GM23338 (cell line): ENCODE measurements around the gene DCST2.

Source experiments
- CREB1 ChIP-seq: fragments of 250-450 bp; sonication (Bioruptor Pico); IDR thresholded peaks from 2 replicates; pipeline ENCODE4 v1.5.0; 2020; ENCODE audit warnings: low read depth, mild to moderate bottlenecking, moderate library complexity
- CTCF ChIP-seq, 2 experiments: fragments of 200-600 bp in 1 of 2; sonication (generic) in 1 of 2; conservative IDR thresholded peaks; 2 replicates each; pipeline versions ENCODE4 v1.5.1 to v1.6.1; 2016 to 2017; ENCODE audit warnings: antibody characterized with exemption in 2 of 2, low read depth in 2 of 2, mild to moderate bottlenecking in 2 of 2, moderate library complexity in 1 of 2
- ETS1 ChIP-seq: IDR thresholded peaks from 2 replicates; pipeline ENCODE4 v1.6.1; 2016; ENCODE audit warnings: antibody characterized with exemption
- EZH2 ChIP-seq: fragments of 200-600 bp; sonication (generic); IDR thresholded peaks from one replicate; pipeline ENCODE4 v1.8.0; 2017; ENCODE audit warnings: antibody characterized with exemption, mild to moderate bottlenecking, low read depth; ENCODE audit not compliant: unreplicated experiment
- EZH2phosphoT487 ChIP-seq: fragments of 200-600 bp; sonication (generic); IDR thresholded peaks from one replicate; pipeline ENCODE4 v1.8.1; 2018; ENCODE audit warnings: antibody characterized with exemption; ENCODE audit not compliant: unreplicated experiment
- JUNB ChIP-seq: IDR thresholded peaks from one replicate; pipeline ENCODE4 v1.6.1; 2016; ENCODE audit warnings: antibody characterized with exemption; ENCODE audit not compliant: unreplicated experiment
- NANOG ChIP-seq: IDR thresholded peaks from 2 replicates; pipeline ENCODE4 v1.6.1; 2016; ENCODE audit warnings: antibody characterized with exemption, borderline replicate concordance
- POLR2AphosphoS5 ChIP-seq: IDR thresholded peaks from 2 replicates; pipeline ENCODE4 v1.6.1; 2016; ENCODE audit warnings: antibody characterized with exemption, low read depth
- REST ChIP-seq: IDR thresholded peaks from one replicate; pipeline ENCODE4 v1.6.1; 2018; ENCODE audit warnings: antibody characterized with exemption; ENCODE audit not compliant: unreplicated experiment
- STAT1 ChIP-seq: IDR thresholded peaks from one replicate; pipeline ENCODE4 v1.6.1; 2016; ENCODE audit warnings: antibody characterized with exemption; ENCODE audit not compliant: unreplicated experiment
- ZNF114 ChIP-seq: fragments of 250-450 bp; sonication (Bioruptor Pico); IDR thresholded peaks from 2 replicates; pipeline ENCODE4 v1.5.0; 2020; ENCODE audit warnings: mild to moderate bottlenecking, moderate library complexity
- ZNF331 ChIP-seq: fragments of 250-450 bp; sonication (Bioruptor Pico); IDR thresholded peaks from 2 replicates; pipeline ENCODE4 v1.5.0; 2020; ENCODE audit warnings: low read depth, mild to moderate bottlenecking, moderate library complexity
- ZNF462 ChIP-seq: fragments of 250-450 bp; sonication (Bioruptor Pico); IDR thresholded peaks from 2 replicates; pipeline ENCODE4 v1.5.0; 2020; ENCODE audit warnings: mild to moderate bottlenecking, moderate library complexity

- no peak for TF ChIP-seq ZNF331 (CRISPR knock-in tag)
- no peak for TF ChIP-seq CTCF (conservative IDR thresholded peaks at IDR 0.05; ENCODE audit: low read depth in 2 of 2)
- TF ChIP-seq EZH2 = no peak
- no peak for TF ChIP-seq CREB1 (CRISPR knock-in tag)
- no peak for TF ChIP-seq POLR2AphosphoS5
- no peak for TF ChIP-seq STAT1
- no peak for TF ChIP-seq JUNB
- no peak for TF ChIP-seq REST
- no peak for TF ChIP-seq EZH2phosphoT487
- TF ChIP-seq ETS1 = no peak
- TF ChIP-seq NANOG = no peak
- TF ChIP-seq ZNF114 (CRISPR knock-in tag) = no peak
- TF ChIP-seq ZNF462 = no peak
Measured at GRCh38 chr1:155066777-155067176, 33.2 kb upstream of the DCST2 start.
